Endothelial cell of umbilical vein (primary cell): ENCODE results near the gene TRIM71.

Experiments
- CTCF ChIP-seq, 2 donors: IDR thresholded peaks; 1 replicate in 1 of 2; 2 replicates in 1 of 2; pipeline ENCODE4 v1.5.1; 2011; ENCODE audit warnings: low read length in 2 of 2, mild to moderate bottlenecking in 2 of 2, moderate library complexity in 2 of 2, control low read depth in 1 of 2, inconsistent platforms in 1 of 2, low read depth in 1 of 2; ENCODE audit not compliant: insufficient read depth in 1 of 2; ENCODE audit errors: extremely low read depth in 1 of 2
- EZH2 ChIP-seq: IDR thresholded peaks from 2 replicates; pipeline ENCODE4 v1.6.1; 2012; ENCODE audit warnings: borderline replicate concordance, low read depth, mild to moderate bottlenecking, moderate library complexity, low read length, inconsistent platforms; ENCODE audit not compliant: severe bottlenecking
- FOS ChIP-seq: IDR thresholded peaks from 2 replicates; pipeline ENCODE4 v1.6.1; 2011; ENCODE audit warnings: mild to moderate bottlenecking, low read length, moderate library complexity, borderline replicate concordance; ENCODE audit not compliant: insufficient read depth
- JUN ChIP-seq: IDR thresholded peaks from 2 replicates; pipeline ENCODE4 v1.6.1; 2011; ENCODE audit warnings: borderline replicate concordance, low read depth; ENCODE audit not compliant: insufficient read length, insufficient read depth
- MAX ChIP-seq: IDR thresholded peaks from 2 replicates; pipeline ENCODE4 v1.6.1; 2011; ENCODE audit not compliant: insufficient read depth, insufficient read length
- POLR2A ChIP-seq: IDR thresholded peaks from 2 replicates; pipeline ENCODE4 v1.6.1; 2012; ENCODE audit warnings: low read depth, mild to moderate bottlenecking, control low read depth, low read length
- POLR2AphosphoS5 ChIP-seq: IDR thresholded peaks from 2 replicates; pipeline ENCODE4 v1.6.1; 2012; ENCODE audit warnings: low read depth, mild to moderate bottlenecking, control low read depth, low read length, moderate library complexity; ENCODE audit not compliant: insufficient read depth

- TF ChIP-seq MAX (no peak), CTCF (IDR thresholded peaks at IDR 0.05; ENCODE audit: extremely low read depth in 1 of 2, insufficient read depth in 1 of 2, low read depth in 1 of 2, low read length in 2 of 2) (no peak), POLR2A (no peak), POLR2AphosphoS5 (no peak), EZH2 (no peak), JUN (no peak), FOS (no peak)
Observed at GRCh38 chr3:32814361-32814760, 3.4 kb upstream of the TRIM71 start.
